Esophagus muscularis mucosa (tissue), 3 donors: ENCODE measurements around the gene SFN.

Experiments
- POLR2A ChIP-seq: fragments of 450-650 bp; IDR thresholded peaks from one replicate; pipeline ENCODE4 v1.6.1; 2017; ENCODE audit warnings: antibody characterized with exemption, moderate library complexity, mild to moderate bottlenecking, low read depth
- POLR2AphosphoS5 ChIP-seq, 2 donors: sonication (generic); formaldehyde crosslinking; IDR thresholded peaks; one replicate each; pipeline ENCODE4 v1.6.1; 2017; ENCODE audit warnings: antibody characterized with exemption in 2 of 2
- TF ChIP-seq, protein P1 (sequence below), 3 experiments: fragments of 200-600 bp in 2 of 3; fragments of 450-650 bp in 1 of 3; sonication (generic) in 2 of 3; IDR thresholded peaks; one replicate each; pipeline ENCODE4 v1.5.1; 2017 to 2019; ENCODE audit warnings: antibody characterized with exemption in 3 of 3, mild to moderate bottlenecking in 2 of 3, moderate library complexity in 1 of 3

DNA sequence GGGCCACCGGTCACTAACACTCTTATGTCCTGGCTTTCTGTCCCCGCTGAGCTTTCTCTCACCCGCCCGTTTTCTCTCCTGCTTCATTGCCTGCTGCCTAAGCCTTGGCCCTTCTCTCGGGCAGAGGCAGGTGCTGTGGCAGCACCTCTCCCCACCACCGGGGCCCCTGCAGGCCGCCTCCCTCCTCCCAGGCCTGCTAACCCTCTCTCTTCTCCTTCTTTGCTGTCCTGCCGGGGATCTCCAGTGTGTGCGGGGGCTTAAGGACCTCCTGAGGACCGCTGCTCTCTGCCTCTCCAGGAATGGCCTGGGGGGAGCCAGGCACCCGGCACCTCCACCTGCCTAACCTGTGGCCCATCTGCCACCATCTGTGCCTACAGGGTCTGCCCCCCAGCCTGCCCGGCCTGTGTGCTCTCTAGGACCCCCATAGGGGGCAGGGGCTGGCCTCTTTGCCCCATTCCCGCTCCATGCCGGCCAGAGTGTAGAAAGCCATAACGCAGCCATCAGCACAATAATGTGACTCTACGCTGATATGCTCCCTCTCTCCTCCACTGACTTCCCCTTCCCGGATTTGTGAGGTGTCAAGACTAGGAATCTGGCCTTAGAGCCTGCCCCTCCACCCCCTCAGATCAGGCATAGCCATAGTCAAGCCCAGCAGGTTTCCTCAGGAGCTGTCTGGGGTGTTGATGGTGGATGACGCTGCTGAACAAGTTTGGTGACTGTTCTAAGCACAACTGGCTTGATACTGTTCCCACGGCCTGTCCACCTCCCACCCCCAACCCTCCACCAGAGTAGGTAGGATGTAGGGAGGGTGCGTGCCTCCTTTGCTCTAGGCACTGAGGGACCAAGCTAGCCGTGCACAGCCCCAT is 6.1 kb upstream of the SFN start:
- TF ChIP-seq, protein P1, sequence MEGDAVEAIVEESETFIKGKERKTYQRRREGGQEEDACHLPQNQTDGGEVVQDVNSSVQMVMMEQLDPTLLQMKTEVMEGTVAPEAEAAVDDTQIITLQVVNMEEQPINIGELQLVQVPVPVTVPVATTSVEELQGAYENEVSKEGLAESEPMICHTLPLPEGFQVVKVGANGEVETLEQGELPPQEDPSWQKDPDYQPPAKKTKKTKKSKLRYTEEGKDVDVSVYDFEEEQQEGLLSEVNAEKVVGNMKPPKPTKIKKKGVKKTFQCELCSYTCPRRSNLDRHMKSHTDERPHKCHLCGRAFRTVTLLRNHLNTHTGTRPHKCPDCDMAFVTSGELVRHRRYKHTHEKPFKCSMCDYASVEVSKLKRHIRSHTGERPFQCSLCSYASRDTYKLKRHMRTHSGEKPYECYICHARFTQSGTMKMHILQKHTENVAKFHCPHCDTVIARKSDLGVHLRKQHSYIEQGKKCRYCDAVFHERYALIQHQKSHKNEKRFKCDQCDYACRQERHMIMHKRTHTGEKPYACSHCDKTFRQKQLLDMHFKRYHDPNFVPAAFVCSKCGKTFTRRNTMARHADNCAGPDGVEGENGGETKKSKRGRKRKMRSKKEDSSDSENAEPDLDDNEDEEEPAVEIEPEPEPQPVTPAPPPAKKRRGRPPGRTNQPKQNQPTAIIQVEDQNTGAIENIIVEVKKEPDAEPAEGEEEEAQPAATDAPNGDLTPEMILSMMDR (IDR thresholded peaks at IDR 0.05), result no peak
- no peak for TF ChIP-seq POLR2A
- no peak for TF ChIP-seq POLR2AphosphoS5 (IDR thresholded peaks at IDR 0.05)
